GM21423 (cell line): Measurements from ENCODE around the gene SPPL2C.

Source experiments
- ATAC-seq: cut with Tn5 transposase; IDR thresholded peaks from one replicate; pipeline ENCODE4 v1.9.1; 2021; ENCODE audit warnings: mild to moderate bottlenecking, moderate library complexity; ENCODE audit not compliant: unreplicated experiment

SPPL2C gene

DNA sequence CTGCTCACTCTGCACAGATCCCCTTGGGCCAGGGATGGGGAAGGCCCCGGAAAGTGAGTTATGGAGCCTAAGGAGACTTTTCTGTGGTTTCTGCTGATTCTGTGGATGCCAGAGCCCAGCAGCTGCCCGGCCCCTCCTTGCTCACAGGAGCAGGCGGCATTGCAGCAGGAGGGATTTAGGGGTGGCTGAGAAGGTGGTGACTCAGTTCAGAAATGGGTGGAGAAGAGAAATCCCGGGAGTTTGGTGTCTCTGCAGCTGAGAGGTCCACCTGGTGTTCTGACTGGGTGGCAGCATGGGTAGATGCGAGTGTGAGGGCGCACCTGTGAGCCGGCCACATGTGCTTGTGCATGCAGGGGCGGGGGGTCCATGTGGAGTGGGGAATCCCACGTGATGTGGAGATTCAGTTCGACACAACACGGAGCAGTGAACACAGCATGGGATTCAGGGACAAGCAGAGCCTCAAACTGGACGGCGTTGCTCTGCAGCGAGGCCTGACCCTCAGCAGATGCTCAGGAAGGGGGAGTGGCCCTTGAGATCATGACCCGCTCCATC, 16.0 kb upstream of the SPPL2C start:
- ATAC-seq, result no peak

DNA sequence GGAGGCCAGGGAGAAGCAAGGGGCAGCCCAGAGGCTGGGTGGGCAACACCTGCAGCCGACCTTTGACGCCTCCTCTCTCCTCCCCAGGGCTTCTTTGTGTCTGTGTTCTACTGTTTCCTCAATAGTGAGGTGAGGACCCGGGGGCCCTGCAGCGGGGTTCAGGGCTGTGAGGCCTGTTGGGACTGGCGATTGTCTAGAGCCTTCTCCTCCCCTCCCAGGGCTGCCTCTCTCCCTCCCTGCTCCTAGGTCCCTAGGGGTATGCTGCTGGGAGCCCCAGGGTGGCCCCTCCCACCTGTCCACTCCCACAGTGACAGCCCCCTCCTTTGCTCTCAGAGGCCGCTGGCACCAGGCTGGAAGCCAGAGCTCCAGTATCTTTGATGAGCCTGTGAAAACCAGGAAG, 10.8 kb upstream of the SPPL2C start:
- ATAC-seq, result no peak

DNA sequence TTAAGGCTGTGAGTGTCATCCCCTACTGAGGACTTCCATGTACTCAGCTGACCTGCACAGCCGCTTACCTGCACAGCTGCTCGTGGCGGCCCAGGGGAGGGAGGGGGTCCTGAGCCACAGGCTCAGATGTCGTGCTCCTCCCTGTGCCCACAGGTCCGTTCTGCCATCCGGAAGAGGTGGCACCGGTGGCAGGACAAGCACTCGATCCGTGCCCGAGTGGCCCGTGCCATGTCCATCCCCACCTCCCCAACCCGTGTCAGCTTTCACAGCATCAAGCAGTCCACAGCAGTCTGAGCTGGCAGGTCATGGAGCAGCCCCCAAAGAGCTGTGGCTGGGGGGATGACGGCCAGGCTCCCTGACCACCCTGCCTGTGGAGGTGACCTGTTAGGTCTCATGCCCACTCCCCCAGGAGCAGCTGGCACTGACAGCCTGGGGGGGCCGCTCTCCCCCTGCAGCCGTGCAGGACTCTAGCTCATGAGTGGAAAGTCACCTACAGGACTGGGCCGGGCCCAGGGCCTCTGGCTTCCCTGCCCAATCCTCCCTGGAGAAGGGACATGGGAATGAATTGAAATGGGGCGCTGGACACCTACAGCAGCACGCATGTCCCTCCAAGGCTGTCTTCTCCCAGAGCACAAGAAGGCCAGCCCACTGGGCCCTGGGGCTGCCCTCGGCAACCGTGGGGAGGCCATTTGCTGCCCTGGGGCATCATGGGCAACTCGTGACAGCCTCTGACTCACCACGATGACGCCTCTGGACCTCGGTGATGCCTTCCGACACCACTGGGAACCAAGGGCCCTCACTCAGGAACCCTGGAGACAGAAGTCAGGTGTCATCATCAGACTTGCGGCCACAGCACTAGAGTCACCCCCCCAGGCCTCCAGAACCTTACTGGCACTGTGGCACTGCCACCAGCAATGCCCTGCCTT, 9.9 kb upstream of the SPPL2C start:
- no peak for ATAC-seq

DNA sequence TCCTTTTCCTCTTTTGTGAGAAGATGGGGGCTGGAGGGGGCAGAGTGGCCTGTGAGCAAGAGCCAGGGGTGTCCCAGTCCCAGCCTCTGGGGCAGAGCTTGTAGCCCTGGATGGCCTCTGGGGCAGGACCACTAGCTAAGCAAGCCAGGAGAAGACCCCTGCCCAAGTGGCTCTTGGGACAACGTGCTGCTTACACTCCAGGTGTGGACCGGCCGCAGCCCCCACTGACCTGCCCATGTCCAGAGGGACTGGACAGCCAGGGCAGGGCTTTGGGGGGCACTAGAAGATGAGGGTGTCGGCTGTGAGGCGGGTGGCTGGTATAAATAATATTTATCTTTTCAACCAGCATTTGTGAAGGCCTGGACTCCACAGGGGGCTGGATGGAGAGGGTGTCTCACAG, 9.2 kb upstream of the SPPL2C start:
- ATAC-seq, result no peak

- ATAC-seq, result no peak
These were observed 8.3 kb upstream of the SPPL2C start for GRCh38 chr17:45836047-45837044.

DNA sequence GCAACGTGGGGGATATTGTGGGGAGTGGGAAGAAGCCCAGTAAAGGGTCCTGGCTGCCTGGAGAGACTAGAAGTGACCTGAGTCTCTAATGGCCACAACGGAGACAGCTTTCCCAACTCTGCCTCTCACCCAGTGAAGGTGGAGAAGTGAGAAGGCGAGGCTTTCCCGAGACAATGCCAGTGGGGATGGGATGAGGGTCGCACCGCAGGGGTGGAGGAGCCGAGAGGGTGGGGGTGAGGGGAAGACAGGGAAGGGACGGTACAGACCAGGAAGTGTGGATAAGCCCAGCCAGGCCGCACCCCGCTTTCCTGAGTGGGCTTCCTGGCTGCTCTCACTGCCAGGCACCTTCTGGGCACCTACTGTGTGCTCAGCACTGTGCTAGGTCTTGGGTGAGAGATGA, 7.5 kb upstream of the SPPL2C start:
- no peak for ATAC-seq

- ATAC-seq, result no peak
These were observed 7.1 kb upstream of the SPPL2C start for GRCh38 chr17:45837603-45838002.

- no peak for ATAC-seq
These were observed 5.9 kb upstream of the SPPL2C start for GRCh38 chr17:45838751-45839295.

GRCh38 chr17:45839442-45839841, 5.2 kb upstream of the SPPL2C start:
- ATAC-seq, result no peak

DNA sequence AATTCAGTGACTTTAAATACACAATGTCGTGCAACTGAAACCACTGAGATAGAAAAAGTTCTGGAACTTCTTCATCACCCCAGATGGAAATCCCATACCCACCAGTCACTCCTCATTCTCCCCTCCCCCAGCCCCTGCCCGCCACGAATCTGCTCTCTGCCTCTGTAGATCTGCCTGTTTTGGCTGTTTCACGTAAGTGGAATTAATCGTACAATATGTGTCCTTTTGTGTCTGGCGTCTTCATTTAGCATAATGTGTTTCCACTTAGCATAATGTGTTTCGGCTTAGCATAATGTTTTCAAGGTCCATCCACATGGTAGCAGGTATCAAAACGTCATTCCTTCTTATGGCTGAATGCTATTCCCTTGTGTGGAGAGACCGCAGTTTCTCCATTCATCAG, 3.5 kb upstream of the SPPL2C start:
- no peak for ATAC-seq

DNA sequence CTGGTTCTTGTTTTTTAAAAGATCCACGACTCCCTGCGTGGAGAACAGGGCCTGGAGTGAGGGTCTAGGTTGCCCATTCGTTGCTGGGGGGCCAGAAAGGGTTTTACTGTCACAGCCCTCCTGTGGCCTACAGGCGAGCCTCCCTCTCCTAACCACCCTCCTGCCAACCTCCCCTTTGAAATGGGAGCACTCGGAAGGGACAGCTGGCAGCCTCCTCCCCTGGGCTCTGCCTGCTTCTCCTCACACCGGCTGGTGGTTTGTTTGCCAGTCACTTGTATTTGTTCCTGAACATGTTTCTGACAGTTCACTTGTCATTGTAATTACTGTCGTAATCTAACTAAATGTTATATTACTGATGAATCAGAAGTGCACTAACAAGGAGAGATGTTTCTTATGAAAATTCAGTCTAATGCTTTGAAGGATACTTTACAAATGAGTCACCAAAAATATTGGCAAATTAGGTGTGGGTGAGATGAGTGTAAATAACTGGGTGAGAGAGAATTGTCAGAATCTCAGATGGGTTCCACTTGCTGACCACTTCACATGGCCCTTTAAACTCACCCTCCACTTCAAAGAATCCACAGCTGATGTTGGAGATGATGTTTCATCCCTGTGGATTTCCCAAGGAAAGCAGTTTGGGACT, 2.7 kb upstream of the SPPL2C start:
- no peak for ATAC-seq

DNA sequence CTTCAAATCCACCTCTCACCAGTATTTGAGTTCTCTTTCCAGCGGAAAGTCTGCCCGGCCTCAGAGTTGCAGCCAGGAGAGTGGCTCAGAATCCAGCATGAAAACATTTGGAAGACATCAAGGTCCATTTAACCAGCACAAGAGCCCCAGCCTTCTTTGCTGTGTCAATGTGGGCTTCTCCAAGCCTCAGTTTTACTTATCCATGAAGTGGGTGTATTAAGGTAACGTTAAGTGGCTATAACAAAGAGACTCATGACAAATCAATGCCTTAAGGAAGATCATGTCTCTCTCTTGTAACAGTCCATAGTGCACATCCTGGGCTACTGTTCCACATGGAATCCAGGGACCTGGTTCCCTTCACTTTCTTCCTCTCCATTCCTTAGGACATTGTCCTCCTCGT, 959 bp upstream of the SPPL2C start:
- no peak for ATAC-seq

DNA sequence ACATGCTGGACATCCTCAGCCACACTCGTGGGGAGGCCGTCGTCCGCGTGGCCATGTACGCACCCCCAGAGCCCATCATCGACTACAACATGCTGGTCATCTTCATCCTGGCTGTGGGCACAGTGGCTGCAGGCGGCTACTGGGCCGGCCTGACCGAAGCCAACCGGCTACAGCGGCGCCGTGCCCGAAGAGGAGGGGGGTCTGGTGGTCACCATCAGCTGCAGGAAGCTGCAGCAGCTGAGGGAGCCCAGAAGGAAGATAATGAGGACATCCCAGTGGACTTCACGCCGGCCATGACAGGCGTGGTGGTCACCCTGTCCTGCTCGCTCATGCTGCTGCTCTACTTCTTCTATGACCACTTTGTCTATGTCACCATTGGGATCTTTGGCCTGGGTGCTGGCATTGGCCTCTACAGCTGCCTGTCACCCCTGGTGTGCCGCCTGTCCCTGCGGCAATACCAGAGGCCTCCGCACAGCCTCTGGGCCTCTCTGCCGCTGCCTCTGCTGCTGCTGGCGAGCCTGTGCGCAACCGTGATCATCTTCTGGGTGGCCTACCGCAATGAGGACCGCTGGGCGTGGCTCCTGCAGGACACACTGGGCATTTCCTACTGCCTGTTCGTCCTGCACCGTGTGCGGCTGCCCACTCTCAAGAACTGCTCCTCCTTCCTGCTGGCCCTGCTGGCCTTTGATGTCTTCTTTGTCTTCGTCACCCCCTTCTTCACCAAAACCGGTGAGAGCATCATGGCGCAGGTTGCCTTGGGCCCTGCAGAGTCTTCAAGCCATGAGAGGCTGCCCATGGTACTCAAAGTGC, 900 bp downstream of the SPPL2C start:
- ATAC-seq, result no peak

GRCh38 chr17:45846223-45846622, 1.5 kb downstream of the SPPL2C start:
- no peak for ATAC-seq

DNA sequence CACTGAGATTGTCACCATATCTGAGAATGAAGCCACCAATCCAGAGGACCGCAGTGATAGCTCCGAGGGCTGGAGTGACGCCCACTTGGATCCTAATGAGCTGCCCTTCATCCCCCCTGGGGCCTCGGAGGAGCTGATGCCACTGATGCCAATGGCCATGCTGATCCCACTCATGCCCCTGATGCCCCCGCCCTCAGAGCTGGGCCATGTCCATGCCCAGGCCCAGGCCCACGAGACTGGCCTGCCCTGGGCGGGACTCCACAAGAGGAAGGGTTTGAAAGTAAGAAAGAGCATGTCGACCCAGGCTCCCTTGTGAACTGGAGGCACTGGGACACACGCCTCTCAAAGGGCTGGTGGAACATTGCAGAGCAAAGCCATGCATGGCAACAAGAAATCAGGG, 2.0 kb downstream of the SPPL2C start:
- no peak for ATAC-seq

DNA sequence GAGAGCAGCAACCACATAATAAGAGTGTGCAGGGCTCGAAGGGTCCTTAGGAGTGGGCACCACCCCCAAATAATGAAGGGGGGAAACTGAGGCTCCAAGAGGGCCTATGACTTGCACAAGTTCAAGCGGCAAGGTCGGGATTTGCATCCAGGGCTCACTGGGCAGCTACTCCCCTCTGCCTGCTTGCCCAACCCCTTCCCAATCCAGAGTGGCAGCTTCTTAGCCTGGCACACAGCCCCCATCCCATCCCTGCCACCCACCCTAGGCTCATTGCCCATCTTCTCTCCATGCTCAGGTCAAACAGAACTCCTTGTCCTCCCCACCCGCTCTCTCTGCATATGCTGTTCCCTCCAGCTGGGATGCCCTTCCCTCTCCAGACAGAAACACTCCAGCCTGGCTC, 2.4 kb downstream of the SPPL2C start:
- no peak for ATAC-seq

- no peak for ATAC-seq
These were observed 3.1 kb downstream of the SPPL2C start for GRCh38 chr17:45847747-45848146.

GRCh38 chr17:45848405-45848804, 3.7 kb downstream of the SPPL2C start:
- ATAC-seq, result no peak

DNA sequence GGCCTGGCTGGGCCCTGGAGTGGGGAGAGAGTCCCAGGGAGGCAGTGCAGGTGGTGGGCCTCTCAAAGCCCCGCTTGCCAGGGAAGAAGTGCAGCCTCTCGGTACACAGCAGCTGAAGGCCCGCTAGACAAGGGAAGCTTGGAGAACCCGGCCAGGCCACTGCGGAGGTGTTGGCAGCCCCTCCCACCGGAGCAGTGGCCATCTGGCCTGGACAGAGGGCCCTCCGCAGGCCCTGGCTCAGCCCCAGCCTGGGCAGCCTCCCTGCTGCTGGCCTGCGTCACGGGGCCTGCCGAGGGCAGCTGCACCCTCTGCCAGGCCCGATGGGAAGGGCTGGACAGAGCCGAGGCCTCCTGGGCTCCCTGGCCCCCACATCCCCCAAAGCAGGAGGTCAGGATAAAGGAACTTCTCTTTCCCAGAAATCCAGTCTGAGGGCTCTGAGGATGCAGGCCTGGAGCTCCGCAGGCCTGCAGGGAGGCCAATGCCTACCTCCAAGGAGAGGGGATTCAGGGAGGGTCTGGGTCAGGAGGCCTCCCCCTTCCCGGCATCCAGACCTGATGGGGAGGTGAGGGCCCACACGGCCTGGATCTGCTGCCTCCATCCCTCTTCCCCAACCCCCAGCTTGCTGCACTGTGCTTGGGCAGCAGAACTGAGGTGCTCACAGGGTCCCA, 4.3 kb downstream of the SPPL2C start:
- no peak for ATAC-seq
